ENCODE measurements around the gene OBSCN.

Gene OBSCN

DNA sequence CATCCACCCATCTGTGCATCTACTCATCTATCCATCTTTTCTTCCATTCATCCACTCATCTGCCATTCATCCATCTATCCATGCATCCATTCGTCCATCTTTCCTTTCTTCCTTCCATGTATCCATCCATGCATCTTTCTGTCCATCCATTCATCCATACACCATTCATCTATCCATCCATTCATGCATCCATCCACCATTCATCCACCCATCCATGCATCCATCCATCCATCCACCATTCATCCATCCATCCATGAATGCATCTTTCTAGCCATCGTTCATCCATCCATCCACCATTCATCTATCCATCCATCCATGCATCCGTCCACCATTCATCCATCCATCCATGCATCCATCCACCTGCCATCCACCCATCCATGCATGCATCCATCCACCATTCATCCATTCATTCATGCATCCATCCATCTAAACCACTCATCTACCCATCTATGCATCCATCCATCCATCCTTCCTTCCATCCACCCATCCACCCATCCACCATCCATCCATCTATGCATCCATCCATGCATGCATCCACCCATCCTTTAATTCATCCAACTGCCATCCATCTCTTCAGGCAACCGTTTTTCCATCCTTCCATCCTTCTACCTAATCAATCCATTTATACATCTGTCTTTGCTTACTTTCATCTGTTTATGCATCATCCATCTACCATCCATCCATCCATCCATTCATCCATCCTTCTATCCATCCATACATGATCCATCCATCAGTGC, 111.7 kb downstream of the OBSCN start:
- peaks cover 6% of the 10 kb centered on the region; the same call in 1 of the 2 replicates for H3K36me3 ChIP-seq (ENCODE audit: insufficient read depth, low read length)
- no peaks in the 10 kb centered on the region for H3F3A ChIP-seq (ENCODE audit: low read depth)
- no peaks in the 10 kb centered on the region for H3K27me3 ChIP-seq (ENCODE audit: insufficient read depth, low read length, poor library complexity, severe bottlenecking)
- no peaks in the 10 kb centered on the region for H3K9me2 ChIP-seq (replicated peaks; ENCODE audit: low read depth, low read length)
- H3K4me3 ChIP-seq (ENCODE audit: low read length, poor library complexity, severe bottlenecking): no peak overlapping the region
- H3K9me3 ChIP-seq (ENCODE audit: insufficient read depth, low read depth, low read length): no peaks in the 10 kb centered on the region
- TF ChIP-seq, protein P1, sequence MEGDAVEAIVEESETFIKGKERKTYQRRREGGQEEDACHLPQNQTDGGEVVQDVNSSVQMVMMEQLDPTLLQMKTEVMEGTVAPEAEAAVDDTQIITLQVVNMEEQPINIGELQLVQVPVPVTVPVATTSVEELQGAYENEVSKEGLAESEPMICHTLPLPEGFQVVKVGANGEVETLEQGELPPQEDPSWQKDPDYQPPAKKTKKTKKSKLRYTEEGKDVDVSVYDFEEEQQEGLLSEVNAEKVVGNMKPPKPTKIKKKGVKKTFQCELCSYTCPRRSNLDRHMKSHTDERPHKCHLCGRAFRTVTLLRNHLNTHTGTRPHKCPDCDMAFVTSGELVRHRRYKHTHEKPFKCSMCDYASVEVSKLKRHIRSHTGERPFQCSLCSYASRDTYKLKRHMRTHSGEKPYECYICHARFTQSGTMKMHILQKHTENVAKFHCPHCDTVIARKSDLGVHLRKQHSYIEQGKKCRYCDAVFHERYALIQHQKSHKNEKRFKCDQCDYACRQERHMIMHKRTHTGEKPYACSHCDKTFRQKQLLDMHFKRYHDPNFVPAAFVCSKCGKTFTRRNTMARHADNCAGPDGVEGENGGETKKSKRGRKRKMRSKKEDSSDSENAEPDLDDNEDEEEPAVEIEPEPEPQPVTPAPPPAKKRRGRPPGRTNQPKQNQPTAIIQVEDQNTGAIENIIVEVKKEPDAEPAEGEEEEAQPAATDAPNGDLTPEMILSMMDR (conservative IDR thresholded peaks at IDR 0.05; ENCODE audit: low read length): no peak
- no peak for TF ChIP-seq EZH2phosphoT487 (IDR thresholded peaks at IDR 0.05; ENCODE audit: borderline replicate concordance)
- no peak overlapping the region for H2AFZ ChIP-seq (ENCODE audit: low read length)
- no peak overlapping the region for H3K9ac ChIP-seq (ENCODE audit: low read depth, low read length, poor library complexity, severe bottlenecking)
- H4K20me1 ChIP-seq (ENCODE audit: insufficient read depth, low read length, poor library complexity, severe bottlenecking): no peaks in the 10 kb centered on the region
- no peaks in the 10 kb centered on the region for H3K4me1 ChIP-seq (ENCODE audit: insufficient read depth, low read length, poor library complexity, severe bottlenecking)
- no peak overlapping the region for H3K4me2 ChIP-seq (ENCODE audit: low read depth, low read length, poor library complexity, severe bottlenecking)
- no peaks in the 10 kb centered on the region for H3K79me2 ChIP-seq (ENCODE audit: insufficient read depth, low read length)

DNA sequence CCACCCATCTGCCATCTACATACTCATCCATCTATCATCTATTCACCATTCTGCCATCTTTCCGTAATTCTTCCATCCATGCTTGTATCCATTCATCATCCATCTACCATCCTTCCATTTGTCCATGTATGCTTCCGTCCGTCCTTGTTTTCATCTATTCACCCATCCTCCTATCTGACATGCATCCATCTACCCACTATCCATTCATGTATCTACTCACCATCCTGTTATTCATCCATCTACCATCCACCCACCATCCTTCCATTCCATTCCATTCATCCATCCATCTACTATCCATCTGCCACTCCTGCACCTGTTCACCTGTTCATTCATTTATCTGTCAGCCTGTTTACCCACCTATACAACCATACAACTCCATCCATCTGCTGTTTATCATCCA, 112.5 kb downstream of the OBSCN start:
- H3K79me2 ChIP-seq (ENCODE audit: insufficient read depth, low read length): no peaks in the 10 kb centered on the region
- no peak overlapping the region for H2AFZ ChIP-seq (ENCODE audit: low read length)
- no peaks in the 10 kb centered on the region for H4K20me1 ChIP-seq (ENCODE audit: insufficient read depth, low read length, poor library complexity, severe bottlenecking)
- H3K36me3 ChIP-seq (ENCODE audit: insufficient read depth, low read length): peaks cover 6% of the 10 kb centered on the region; the same call in 1 of the 2 replicates
- no peak overlapping the region for H3K4me3 ChIP-seq (ENCODE audit: low read length, poor library complexity, severe bottlenecking)
- no peaks in the 10 kb centered on the region for H3F3A ChIP-seq (ENCODE audit: low read depth)
- TF ChIP-seq, protein P1 (conservative IDR thresholded peaks at IDR 0.05; ENCODE audit: low read length): no peak
- no peak for TF ChIP-seq EZH2phosphoT487 (IDR thresholded peaks at IDR 0.05; ENCODE audit: borderline replicate concordance)
- no peak overlapping the region for H3K4me2 ChIP-seq (ENCODE audit: low read depth, low read length, poor library complexity, severe bottlenecking)
- H3K9ac ChIP-seq (ENCODE audit: low read depth, low read length, poor library complexity, severe bottlenecking): no peak overlapping the region
- H3K9me3 ChIP-seq (ENCODE audit: insufficient read depth, low read depth, low read length): peaks cover 3% of the 10 kb centered on the region; the same call in 1 of the 2 replicates
- H3K9me2 ChIP-seq (replicated peaks; ENCODE audit: low read depth, low read length): no peaks in the 10 kb centered on the region
- no peaks in the 10 kb centered on the region for H3K4me1 ChIP-seq (ENCODE audit: insufficient read depth, low read length, poor library complexity, severe bottlenecking)
- no peaks in the 10 kb centered on the region for H3K27me3 ChIP-seq (ENCODE audit: insufficient read depth, low read length, poor library complexity, severe bottlenecking)

DNA sequence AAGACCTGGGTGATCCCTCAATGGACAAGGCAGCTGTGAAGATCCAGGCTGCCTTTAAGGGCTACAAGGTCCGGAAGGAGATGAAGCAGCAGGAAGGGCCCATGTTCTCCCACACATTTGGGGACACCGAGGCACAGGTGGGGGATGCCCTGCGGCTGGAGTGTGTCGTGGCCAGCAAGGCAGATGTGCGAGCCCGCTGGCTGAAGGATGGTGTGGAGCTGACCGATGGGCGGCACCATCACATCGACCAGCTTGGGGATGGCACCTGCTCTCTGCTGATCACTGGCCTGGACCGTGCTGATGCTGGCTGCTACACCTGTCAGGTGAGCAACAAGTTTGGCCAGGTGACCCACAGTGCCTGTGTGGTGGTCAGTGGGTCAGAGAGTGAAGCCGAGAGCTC, 113.6 kb downstream of the OBSCN start:
- Histone ChIP-seq H3K9ac (ENCODE audit: low read depth, low read length, poor library complexity, severe bottlenecking) (no peak overlapping the region), H3K4me2 (ENCODE audit: low read depth, low read length, poor library complexity, severe bottlenecking) (no peak overlapping the region), H2AFZ (ENCODE audit: low read length) (no peak overlapping the region), H3K36me3 (ENCODE audit: insufficient read depth, low read length) (peaks cover 6% of the 10 kb centered on the region; the same call in 1 of the 2 replicates), H3K9me3 (ENCODE audit: insufficient read depth, low read depth, low read length) (peaks cover 3% of the 10 kb centered on the region; the same call in 1 of the 2 replicates), H3K27me3 (ENCODE audit: insufficient read depth, low read length, poor library complexity, severe bottlenecking) (no peaks in the 10 kb centered on the region), H4K20me1 (ENCODE audit: insufficient read depth, low read length, poor library complexity, severe bottlenecking) (no peaks in the 10 kb centered on the region), H3F3A (ENCODE audit: low read depth) (no peaks in the 10 kb centered on the region), H3K9me2 (replicated peaks; ENCODE audit: low read depth, low read length) (no peaks in the 10 kb centered on the region), H3K79me2 (ENCODE audit: insufficient read depth, low read length) (no peaks in the 10 kb centered on the region), H3K4me1 (ENCODE audit: insufficient read depth, low read length, poor library complexity, severe bottlenecking) (no peaks in the 10 kb centered on the region), H3K4me3 (ENCODE audit: low read length, poor library complexity, severe bottlenecking) (no peak overlapping the region)
- TF ChIP-seq EZH2phosphoT487 (IDR thresholded peaks at IDR 0.05; ENCODE audit: borderline replicate concordance): no peak
- TF ChIP-seq, protein P1 (conservative IDR thresholded peaks at IDR 0.05; ENCODE audit: low read length): no peak
